SU-DHL-6 (cell line): ENCODE results near the gene PTPN14.

ENCODE experiments used
- CTCF ChIP-seq: fragments of 200-600 bp; sonication (generic); IDR thresholded peaks from one replicate; pipeline ENCODE4 v1.5.1; 2017; ENCODE audit warnings: antibody characterized with exemption, mild to moderate bottlenecking, low read length, moderate library complexity; ENCODE audit not compliant: insufficient read depth, poor library complexity, severe bottlenecking
- EZH2phosphoT487 ChIP-seq: fragments of 200-600 bp; sonication (generic), shearing (Covaris generic); conservative IDR thresholded peaks from 2 replicates; pipeline ENCODE4 v1.6.1; 2018; ENCODE audit warnings: mild to moderate bottlenecking, antibody characterized with exemption, low read length, moderate library complexity, mixed read lengths

GRCh38 chr1:214344897-214345296 is 206.5 kb downstream of the PTPN14 start:
- TF ChIP-seq CTCF (no peak), EZH2phosphoT487 (no peak)
